IgD-negative memory B cell (primary cell): Measurements from ENCODE around the gene TULP1. TPM values are rescaled to one million over a fixed set of nuclear protein-coding genes. Genes with fewer than 3 reads are reported as not detected.
A peak's percentile ranks its signal among the peaks of the same experiment; 100 is the strongest.

Experiments
- H3K27ac Mint-ChIP-seq, 3 donors: one replicate each; pipeline ENCODE4 v1.8.0; 2020 to 2022; ENCODE audit warnings: mild to moderate bottlenecking in 3 of 3, mixed read lengths in 3 of 3, moderate library complexity in 1 of 3
- H3K27me3 Mint-ChIP-seq: one replicate; pipeline ENCODE4 v1.8.0; 2021; ENCODE audit warnings: mixed read lengths
- H3K36me3 Mint-ChIP-seq: one replicate; pipeline ENCODE4 v1.8.0; 2020; ENCODE audit warnings: mild to moderate bottlenecking, mixed read lengths
- H3K4me1 Mint-ChIP-seq, 3 donors: one replicate each; pipeline ENCODE4 v1.8.0; 2020 to 2022; ENCODE audit warnings: mixed read lengths in 3 of 3, mild to moderate bottlenecking in 1 of 3
- H3K4me3 Mint-ChIP-seq, 4 donors: one replicate each; pipeline ENCODE4 v1.8.0; 2020 to 2022; ENCODE audit warnings: mild to moderate bottlenecking in 4 of 4, mixed read lengths in 4 of 4, moderate library complexity in 3 of 4
- H3K9me3 Mint-ChIP-seq, 3 donors: one replicate each; pipeline ENCODE4 v1.8.0; 2020 to 2021; ENCODE audit warnings: mixed read lengths in 3 of 3, mild to moderate bottlenecking in 1 of 3
- polyA plus RNA-seq: library from polyadenylated mRNA; unstranded; fragments of 300-500 nt; fragmentation: Illumina TruSeq; gene quantifications from one replicate; pipeline ENCODE4 v1.2.3, GENCODE V29; 2021

Gene TULP1
- polyA plus RNA-seq, 1 donor from 2014 or later, result not detected

DNA sequence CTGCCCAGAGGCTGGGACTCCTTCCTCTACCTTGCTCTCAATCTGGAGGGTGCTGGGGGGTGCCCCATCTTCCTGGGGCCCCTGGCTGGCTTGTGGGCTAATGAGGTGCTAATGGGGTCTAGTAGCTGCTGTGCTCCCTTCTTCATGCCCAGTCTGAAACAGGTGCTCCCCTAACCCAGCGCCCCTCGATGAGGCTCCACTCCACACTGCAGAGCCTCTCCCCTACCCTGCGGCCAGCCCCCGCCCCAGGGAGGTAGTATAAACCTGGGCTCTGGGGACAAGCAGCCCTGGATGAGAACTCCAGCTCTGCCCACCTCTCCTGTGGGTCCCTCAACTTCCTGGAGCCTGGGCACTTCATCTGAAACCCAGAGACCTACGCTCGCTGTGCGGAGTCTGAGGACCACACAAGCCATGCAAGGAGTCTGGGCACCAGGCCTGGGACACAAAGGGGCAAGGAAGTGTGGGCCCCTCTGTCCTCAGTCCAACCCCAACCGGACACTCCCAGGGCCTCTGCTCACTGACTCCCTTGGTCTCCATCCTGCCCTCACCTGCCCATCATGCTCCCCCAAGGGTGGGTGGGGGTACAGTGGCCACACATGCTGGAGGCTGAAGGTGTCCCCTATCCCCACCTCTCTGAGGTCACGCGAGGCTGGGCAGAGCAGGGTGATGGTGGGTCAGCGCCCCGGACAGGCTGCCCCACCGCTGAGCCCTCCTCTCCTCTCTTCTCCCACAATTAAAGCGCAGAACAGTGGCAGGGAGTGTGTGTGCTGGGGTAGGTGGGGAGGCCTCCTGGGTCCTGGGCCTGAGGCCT lies 38.4 kb downstream of the TULP1 start:
- Mint-ChIP-seq H3K27me3 (no peaks in the 10 kb centered on the region), H3K27ac (peak overlapping the region in 1 of 3 donors; percentile 72), H3K9me3 (no peaks in the 10 kb centered on the region), H3K4me1 (peaks cover 14 to 23% (median 22%) of the 10 kb centered on the region in 3 donors), H3K4me3 (peak overlapping the region in 1 of 4 donors; percentile 70), H3K36me3 (peaks cover 2% of the 10 kb centered on the region)

DNA sequence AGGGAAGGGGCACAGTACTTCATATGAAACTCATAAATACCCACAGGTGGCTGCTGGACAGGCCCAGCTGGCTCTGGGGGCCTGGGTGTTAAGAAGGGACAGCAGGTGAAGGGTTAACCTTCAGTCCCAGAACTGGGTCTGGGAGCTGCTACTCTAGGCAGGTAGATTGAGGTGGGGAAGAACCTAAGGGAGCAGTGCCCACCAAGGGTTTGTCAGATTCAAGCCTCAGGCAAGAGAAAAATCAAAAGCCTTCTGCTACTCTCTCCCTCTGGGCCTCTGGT lies 38.9 kb downstream of the TULP1 start:
- H3K4me1 Mint-ChIP-seq, result peaks cover 16 to 25% (median 22%) of the 10 kb centered on the region in 3 donors
- H3K27ac Mint-ChIP-seq, result peak overlapping the region in 2 of 3 donors; percentile 27 to 72
- peaks cover 2% of the 10 kb centered on the region for H3K36me3 Mint-ChIP-seq
- no peak overlapping the region for H3K4me3 Mint-ChIP-seq
- no peaks in the 10 kb centered on the region for H3K9me3 Mint-ChIP-seq
- H3K27me3 Mint-ChIP-seq, result no peaks in the 10 kb centered on the region

DNA sequence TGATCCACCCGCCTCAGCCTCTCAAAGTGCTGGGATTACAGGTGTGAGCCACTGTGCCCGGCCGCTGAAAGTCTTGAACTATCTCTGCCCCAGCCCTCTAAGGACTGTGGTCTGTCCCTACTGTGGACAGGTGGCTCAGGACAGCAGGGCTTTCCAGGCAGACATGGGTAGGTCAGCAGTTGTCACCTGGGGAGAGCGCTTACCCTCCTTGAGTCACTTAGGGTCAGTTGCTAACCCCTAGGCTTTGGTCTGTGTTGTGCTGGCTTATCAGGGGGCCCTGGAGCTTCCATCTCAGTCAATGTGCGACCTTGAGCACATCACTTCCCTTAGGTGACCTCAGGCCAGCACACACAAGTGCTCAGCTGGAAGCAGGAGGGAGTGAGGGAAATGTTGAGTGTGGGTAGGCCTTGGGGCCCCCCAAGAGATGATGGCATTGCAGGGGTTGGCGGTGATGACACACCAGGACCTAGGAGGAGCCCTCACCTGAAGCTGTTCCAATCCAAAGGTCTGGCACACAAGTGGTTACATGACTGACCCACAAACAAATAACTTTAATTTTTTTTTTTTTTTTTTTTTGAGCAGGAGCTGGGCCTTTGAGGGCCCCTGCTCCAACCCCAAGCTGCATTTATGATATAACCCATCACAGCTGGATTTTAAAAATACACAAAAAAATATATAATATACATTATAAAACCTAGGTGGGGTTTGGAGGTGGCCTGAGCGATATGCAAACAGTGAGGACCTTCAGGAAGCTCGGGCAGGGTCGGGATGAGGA lies 39.4 kb downstream of the TULP1 start:
- H3K4me1 Mint-ChIP-seq, result peaks cover 19 to 25% (median 22%) of the 10 kb centered on the region in 3 donors
- no peaks in the 10 kb centered on the region for H3K27me3 Mint-ChIP-seq
- H3K36me3 Mint-ChIP-seq, result peaks cover 2% of the 10 kb centered on the region
- H3K27ac Mint-ChIP-seq, result peak overlapping the region in 2 of 3 donors; percentile 27 to 72
- H3K4me3 Mint-ChIP-seq, result no peak overlapping the region
- H3K9me3 Mint-ChIP-seq, result no peaks in the 10 kb centered on the region

DNA sequence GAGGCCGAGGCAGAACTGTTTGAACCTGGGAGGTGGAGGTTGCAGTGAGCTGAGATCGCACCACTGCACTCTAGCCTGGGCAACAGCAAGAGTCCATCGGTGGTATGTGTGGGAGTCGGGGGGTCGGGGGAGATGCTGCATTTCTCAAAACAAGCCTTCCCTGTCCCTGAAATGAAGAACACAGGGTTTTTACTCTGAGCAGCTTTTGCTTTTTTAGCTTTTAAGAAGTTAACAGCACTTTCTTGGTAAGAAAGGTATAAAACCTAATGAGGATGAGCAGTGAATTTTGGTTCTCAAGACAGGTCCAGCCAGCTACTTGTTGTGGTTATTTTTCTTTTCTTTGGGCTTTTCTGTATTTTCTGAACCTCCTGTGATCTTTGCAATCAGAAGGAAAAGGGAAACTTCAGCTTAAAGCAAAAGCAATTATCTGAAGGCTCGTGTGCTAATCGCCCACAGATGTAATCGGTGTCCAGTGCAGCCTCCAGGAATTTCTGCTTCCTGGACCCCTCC lies 40.8 kb downstream of the TULP1 start:
- peak overlapping the region in 1 of 4 donors; percentile 99 for H3K4me3 Mint-ChIP-seq
- no peaks in the 10 kb centered on the region for H3K9me3 Mint-ChIP-seq
- peak overlapping the region in 2 of 3 donors; percentile 96 to 99 for H3K27ac Mint-ChIP-seq
- peaks cover 2% of the 10 kb centered on the region for H3K36me3 Mint-ChIP-seq
- H3K27me3 Mint-ChIP-seq, result no peaks in the 10 kb centered on the region
- H3K4me1 Mint-ChIP-seq, result peaks cover 22 to 30% (median 29%) of the 10 kb centered on the region in 3 donors

DNA sequence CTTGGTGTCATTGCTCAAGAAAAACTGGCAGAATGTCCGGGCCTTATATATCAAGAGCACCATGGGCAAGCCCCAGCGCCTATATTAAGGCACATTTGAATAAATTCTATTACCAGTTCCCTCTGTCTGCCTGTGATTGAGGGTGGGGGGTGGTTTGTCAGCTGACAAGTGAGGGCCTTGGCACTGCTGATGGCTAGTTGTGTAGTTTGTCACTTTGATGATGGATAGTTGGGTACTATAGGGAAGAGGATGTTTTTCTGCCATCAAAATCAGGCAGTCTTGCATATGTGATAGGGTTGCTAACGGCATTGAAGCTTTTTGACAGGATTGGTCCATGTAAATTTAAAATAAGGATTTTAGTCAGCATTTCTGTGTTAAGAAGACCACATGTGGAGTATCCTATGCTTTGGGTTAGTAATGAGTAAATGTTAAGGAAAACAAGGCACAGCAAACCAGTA lies 42.0 kb downstream of the TULP1 start:
- peaks cover 2% of the 10 kb centered on the region for H3K36me3 Mint-ChIP-seq
- no peaks in the 10 kb centered on the region for H3K27me3 Mint-ChIP-seq
- H3K9me3 Mint-ChIP-seq, result no peaks in the 10 kb centered on the region
- H3K4me1 Mint-ChIP-seq, result peaks cover 18 to 30% (median 29%) of the 10 kb centered on the region in 3 donors
- peak overlapping the region; percentile 58 to 99 (median 96) for H3K27ac Mint-ChIP-seq
- H3K4me3 Mint-ChIP-seq, result peak overlapping the region; percentile 92 to 99 (median 98)

DNA sequence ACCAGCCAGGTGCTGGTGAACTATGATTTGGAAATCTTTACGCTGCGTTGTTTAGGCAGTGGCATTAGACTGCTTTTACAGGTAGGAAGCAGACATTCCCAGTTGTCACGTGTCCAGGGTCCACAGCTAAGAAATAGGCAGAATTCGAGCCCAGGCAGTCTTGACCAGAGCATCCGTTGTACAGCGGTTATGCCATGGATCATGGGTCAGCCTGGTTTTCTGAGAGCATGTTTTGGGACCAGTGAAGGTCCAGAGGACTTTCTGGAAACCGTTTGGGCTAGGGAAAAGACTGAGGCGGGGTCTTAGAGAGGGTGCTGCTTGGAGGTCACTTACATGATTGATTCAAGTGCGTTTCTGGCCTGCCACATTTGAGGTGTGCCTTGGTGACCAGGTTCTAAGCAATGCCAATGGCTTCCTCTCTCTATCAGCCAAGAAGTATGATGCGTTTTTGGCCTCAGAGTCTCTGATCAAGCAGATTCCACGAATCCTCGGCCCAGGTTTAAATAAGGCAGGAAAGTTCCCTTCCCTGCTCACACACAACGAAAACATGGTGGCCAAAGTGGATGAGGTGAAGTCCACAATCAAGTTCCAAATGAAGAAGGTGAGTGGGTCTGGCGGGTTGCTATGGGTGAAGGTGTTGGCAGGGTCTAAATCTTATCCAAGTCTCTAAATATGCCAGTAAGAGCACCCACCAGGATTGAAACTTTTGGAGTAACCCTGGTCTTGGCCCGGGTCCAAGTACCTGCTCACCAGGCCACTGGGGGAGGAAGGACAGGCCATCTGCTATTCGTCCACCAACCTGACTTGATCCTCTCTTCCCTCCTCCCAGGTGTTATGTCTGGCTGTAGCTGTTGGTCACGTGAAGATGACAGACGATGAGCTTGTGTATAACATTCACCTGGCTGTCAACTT lies 42.7 kb downstream of the TULP1 start:
- Mint-ChIP-seq H3K27me3 (no peaks in the 10 kb centered on the region), H3K4me1 (peaks cover 18 to 30% (median 29%) of the 10 kb centered on the region in 3 donors), H3K27ac (peak overlapping the region; percentile 96 to 99 (median 99)), H3K36me3 (peaks cover 2% of the 10 kb centered on the region), H3K4me3 (peak overlapping the region; percentile 92 to 99 (median 98)), H3K9me3 (no peaks in the 10 kb centered on the region)

DNA sequence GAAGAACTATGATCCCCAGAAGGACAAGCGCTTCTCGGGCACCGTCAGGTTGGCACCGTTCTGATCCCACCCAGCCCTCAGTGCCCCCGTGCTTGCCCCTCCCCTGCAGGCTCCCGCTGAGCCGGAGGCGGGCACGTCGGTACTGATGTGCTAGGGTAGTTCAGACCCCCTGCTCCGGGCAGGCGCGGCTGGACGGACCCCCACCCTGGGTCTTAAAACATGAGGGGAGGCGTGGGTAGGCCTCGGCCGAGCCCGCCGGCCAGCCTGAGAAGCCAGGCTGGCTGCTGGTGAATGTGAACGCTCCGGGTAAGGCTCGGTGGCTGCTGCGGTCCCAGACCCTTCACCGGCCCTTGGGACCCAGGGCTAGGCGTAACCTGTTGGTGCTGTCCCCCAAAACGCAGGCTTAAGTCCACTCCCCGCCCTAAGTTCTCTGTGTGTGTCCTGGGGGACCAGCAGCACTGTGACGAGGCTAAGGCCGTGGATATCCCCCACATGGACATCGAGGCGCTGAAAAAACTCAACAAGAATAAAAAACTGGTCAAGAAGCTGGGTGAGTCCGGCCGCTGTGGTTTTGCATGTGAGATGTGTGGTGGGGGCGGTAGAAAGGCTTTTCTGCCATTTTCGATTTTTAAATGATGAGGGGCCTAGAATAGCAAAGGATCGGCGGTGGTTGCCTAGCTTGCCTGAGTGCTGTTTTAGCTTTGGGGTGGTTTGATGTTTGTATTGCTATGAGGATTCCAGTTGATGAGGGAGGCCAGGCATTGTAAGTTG lies 43.5 kb downstream of the TULP1 start:
- no peaks in the 10 kb centered on the region for H3K27me3 Mint-ChIP-seq
- peaks cover 2% of the 10 kb centered on the region for H3K36me3 Mint-ChIP-seq
- H3K4me1 Mint-ChIP-seq, result peaks cover 18 to 30% (median 29%) of the 10 kb centered on the region in 3 donors
- no peaks in the 10 kb centered on the region for H3K9me3 Mint-ChIP-seq
- peak overlapping the region; percentile 92 to 99 (median 98) for H3K4me3 Mint-ChIP-seq
- peak overlapping the region; percentile 96 to 99 (median 99) for H3K27ac Mint-ChIP-seq

DNA sequence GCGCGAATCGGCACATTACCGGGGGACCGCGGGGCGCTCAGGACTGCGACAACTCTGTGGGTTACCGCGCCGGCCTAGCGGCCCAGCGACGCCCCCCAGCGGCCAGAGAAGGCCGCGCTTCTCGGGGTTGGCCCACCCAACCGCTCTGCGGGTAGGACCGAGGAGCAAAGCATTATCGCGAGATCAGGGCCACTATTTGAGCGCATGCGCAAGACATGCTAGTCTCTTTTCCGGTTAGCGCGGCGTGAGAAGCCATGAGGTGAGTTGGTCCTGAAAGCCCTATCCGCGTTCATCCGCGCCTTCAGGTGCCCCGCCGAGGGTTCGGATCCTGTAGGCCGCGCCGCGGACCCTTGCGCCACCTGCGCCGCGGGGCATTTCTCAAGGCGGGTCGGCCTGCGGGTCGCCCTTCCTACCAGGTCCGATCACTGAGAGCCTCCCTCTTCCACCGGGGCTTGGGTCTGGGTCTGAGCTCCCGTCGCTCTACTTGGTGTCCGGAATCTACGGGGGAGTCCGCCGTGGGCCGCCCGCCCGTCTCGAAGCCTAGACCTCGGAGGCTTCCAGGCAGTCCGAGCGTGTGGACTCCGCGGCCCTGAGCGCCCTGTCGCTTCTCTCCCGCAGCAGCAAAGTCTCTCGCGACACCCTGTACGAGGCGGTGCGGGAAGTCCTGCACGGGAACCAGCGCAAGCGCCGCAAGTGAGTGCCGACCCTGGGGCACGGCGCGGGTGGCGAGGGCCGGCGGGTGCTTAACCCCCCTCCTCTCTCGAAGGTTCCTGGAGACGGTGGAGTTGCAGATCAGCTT lies 44.3 kb downstream of the TULP1 start, which contains the start of gene RPL10A:
RPL10A (plus strand) TSS at position 221 of the 799 bp plus-strand sequence; CDS start at position 255, 34 bp downstream.
- H3K27me3 Mint-ChIP-seq, result no peaks in the 10 kb centered on the region
- peaks cover 16 to 30% (median 29%) of the 10 kb centered on the region in 3 donors for H3K4me1 Mint-ChIP-seq
- peaks cover 2% of the 10 kb centered on the region for H3K36me3 Mint-ChIP-seq
- H3K9me3 Mint-ChIP-seq, result no peaks in the 10 kb centered on the region
- peak within 1 kb of the TSS; percentile 96 to 99 (median 99) for H3K27ac Mint-ChIP-seq
- H3K4me3 Mint-ChIP-seq, result peak within 1 kb of the TSS; percentile 92 to 99 (median 98)

DNA sequence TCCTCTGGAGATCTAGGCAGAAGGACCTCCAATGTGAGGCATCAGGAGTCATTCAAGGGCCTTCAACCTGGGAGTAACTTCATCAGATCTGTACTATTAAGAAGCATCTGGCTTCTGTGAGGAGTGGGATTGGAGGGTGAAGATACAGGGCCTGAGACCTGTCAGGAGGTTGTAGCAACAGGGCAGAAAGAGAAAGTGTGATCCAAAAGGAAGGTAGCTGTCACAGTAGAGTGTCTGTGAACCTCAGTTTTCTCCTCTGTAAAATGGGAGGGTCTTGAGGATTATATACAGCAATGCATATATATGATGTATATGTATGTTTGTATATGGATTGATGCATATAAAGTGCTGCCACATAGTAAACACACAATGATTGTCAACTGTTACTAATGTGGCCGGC lies 47.0 kb downstream of the TULP1 start:
- no peaks in the 10 kb centered on the region for H3K9me3 Mint-ChIP-seq
- H3K27ac Mint-ChIP-seq, result peak overlapping the region in 1 of 3 donors; percentile 9
- peaks cover 9 to 21% (median 20%) of the 10 kb centered on the region in 3 donors for H3K4me1 Mint-ChIP-seq
- no peaks in the 10 kb centered on the region for H3K27me3 Mint-ChIP-seq
- peaks cover under 1% of the 10 kb centered on the region for H3K36me3 Mint-ChIP-seq
- peak overlapping the region in 1 of 4 donors; percentile 68 for H3K4me3 Mint-ChIP-seq

DNA sequence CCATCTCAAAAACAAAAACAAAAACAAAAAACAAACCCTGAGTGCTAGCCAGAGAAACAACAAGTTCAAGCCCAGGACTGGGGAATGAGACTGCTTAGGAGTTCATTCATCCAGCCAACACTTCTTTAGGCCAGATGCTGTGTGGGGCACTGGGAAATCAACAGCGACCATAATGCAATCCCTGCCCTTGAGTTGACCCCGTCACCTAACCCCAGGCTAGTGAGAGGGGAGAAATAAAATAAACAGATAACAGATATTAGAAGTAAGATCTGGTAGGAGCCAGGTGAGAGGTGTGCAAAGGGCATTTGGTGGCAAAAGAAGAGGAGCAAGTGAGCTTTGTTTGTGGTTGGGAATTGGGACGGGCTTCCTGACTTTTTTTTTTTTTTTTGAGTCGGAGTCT lies 49.4 kb downstream of the TULP1 start:
- Mint-ChIP-seq H3K4me1 (peaks cover 0 to 10% (median 5%) of the 10 kb centered on the region in 3 donors), H3K27me3 (no peaks in the 10 kb centered on the region), H3K9me3 (no peaks in the 10 kb centered on the region), H3K4me3 (peak overlapping the region in 1 of 4 donors; percentile 18), H3K27ac (no peak overlapping the region), H3K36me3 (peaks cover 3% of the 10 kb centered on the region)

DNA sequence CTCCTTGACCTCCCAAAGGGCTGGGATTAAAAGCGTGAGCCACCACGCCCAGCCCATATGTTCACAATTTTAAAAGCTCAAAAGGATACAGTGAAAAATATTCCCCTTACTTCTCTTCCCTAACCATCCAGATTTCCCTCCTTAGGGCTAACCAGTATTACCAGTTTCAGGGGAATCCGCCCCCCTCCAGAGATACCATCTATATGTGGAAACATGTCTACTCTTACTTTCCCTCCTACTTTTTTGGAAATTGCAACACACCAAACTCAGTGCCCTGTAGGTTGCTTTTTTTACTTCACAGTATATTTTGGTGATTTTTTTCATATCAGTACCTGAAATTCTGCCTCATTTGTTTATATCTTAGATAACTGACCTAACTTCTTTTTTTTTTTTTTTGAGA lies 51.4 kb downstream of the TULP1 start:
- Mint-ChIP-seq H3K4me3 (no peak overlapping the region), H3K4me1 (peaks cover 0 to 5% (median 3%) of the 10 kb centered on the region in 3 donors), H3K27ac (no peak overlapping the region), H3K9me3 (no peaks in the 10 kb centered on the region), H3K36me3 (peaks cover 3% of the 10 kb centered on the region), H3K27me3 (no peaks in the 10 kb centered on the region)

DNA sequence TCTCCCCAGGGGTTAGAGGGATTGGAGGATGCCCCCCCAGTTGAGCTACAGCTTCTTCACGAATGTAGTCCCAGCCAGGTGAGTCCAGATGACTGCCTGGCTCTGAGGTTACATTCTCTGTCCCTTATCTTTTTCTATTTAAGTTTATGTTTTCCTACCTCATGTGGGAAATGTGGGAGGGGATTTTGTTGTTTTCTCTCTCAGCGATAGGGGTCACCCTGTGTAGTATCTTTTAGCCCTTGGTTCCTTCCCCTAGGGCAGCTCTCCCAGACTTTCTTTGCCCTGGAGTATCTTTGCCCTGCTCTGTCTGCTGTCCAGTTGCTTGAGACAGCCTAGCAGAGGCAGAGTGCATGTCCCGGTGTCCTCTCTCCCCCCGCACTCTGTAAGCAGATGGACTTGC lies 54.8 kb downstream of the TULP1 start:
- H3K4me1 Mint-ChIP-seq, result peaks cover 5 to 15% (median 14%) of the 10 kb centered on the region in 3 donors

More for the DNA sequence above, 54.8 kb downstream of the TULP1 start:
- Mint-ChIP-seq H3K9me3 (no peaks in the 10 kb centered on the region), H3K27ac (no peak overlapping the region), H3K4me3 (no peak overlapping the region), H3K27me3 (no peaks in the 10 kb centered on the region), H3K36me3 (peaks cover 6% of the 10 kb centered on the region)
